Measurements from ENCODE around the gene OGN. TPM values are rescaled to one million over a fixed set of nuclear protein-coding genes. Genes with fewer than 3 reads are reported as not detected.
A peak's percentile ranks its signal among the peaks of the same experiment; 100 is the strongest.

The OGN gene
- total RNA-seq, 1 experiment from 2014 or later = not detected

DNA sequence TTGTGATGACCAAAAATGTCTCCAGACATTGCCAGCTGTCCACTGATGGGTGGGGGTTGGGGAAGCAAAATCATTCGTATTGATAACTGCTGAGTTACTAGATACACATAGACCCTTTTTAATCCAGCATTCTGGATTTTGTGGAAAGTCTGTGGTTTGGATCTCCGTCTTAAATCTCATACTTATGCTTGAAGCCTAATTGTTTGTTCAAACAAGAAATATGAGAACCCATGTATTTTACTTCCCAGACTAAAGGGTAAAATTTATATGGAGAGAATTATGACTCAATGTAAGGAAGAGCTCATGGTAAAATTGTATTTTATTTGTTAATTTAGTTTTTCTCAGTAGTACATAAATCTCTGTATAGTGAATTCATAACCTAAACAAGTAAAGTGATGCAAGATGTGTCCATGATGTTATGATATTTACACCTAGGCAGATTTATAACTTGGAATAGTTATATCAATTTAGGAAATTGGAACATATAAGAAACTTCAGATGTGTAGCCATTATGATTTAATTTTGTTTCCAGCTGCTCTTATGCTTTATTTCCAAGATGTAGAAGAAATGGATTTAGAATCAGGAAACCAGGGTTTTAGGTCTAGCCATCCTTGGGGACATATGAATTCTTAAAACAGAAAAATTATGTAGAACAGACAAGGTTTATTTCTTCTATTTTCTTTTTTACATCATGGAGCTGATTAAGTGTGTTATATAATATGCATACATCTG is 4.5 kb upstream of the OGN start:
- DNase-seq (ENCODE audit: low spot score) = no peak
- in situ Hi-C loops (cut with HindIII; ENCODE audit: low sequenced_read_pairs) = no loop called here

DNA sequence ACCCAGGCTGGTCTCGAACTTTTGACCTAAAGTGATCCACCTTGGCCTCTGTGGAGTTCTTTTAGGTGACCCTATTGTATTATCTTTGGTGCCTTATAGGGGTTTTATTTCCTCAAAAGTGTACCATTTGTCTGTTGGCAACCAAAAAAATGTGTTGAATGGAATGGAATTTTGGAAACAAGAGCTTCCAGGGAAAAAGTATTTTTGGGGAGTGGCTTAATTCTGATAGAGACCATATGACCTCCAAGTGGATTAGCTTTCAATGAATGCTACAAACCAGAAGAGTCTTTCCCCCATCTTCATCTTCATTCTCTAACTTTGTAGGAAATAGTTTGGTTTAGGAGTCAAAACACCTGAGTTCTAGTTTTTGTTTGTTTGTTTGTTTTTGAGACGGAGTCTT is 3.4 kb upstream of the OGN start:
- DNase-seq (ENCODE audit: low spot score) = no peak
- in situ Hi-C loops (cut with HindIII; ENCODE audit: low sequenced_read_pairs) = no loop called here

DNA sequence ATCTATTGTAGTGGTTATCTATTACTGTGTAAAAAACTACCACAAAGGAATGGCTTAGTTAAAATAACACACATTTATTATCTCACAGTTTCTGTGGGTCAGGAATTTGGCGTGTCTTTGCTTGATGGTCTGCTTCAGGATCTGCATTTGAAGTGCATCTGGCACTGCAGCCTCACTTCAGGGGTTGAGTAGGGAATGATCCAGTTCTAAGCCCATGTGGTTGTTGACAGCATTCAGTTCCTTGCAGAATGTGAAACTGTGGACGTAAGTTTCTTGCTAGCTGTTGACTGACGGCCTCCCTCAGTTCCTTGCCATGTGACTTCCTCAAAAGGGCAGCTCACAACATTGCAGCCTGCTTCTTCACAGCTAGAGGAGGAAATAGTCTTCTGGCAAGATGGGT is 2.1 kb upstream of the OGN start:
- in situ Hi-C loops (cut with HindIII; ENCODE audit: low sequenced_read_pairs) = no loop called here
- DNase-seq (ENCODE audit: low spot score) = no peak

DNA sequence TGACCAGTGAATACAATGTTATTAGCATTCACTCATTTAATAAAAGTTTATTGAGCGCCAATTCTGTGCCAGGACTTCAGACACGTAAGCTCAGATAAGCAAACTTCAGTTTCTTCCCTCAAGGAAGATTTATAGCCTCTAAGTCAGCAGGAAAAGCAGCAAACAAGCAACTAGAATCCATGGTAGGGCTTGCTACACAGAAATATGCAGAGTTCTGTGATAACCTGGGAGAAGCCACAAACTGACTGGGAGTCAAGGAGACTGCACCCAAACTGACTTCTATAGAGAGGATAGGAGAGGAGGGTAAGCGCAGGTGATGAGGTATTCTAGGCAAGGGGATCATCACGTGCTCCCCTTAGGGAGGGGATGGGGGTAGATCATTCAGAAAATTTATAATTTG is 1.4 kb upstream of the OGN start:
- in situ Hi-C loops (cut with HindIII; ENCODE audit: low sequenced_read_pairs) = no loop called here
- DNase-seq (ENCODE audit: low spot score) = no peak

DNA sequence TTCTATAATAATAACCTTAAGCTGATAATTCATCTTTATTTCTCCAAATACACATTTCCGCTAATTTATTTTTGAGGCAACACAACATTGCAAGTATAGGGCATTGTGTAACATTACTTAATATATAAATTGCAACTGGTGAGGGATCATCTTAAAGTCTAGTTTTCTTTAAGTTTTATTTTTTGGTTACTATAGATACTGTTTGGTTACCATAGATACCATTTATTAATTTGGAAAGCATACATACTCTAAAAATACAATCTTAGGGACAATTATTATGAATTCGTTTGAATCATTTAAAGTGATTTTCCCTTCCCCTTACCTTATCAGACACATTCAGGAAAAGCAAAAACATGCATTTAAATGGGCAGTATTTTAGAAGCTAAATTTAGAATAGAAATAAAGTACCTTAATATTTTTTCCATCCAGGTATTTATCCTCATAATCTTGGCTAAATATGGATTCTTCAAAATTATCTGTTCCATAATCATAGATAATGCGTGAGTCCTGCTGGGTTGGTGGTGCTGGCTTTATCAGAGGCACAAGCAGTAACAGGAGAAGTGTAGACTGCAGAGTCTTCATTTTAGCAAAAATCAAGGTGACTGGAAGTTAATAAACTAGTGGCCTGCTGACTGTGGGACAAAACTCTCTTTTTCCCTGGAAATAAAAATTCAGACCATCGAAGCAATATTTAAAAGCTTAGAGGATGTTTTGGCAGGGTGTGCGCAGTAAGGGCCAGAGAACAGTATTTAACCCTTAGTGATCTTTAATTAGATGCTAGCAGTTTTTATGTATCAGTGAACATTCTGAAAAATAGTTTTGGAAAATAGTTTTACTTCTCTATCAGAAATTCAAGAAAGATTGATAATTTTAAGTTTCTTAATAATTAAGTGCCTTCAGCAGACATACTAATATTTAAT is 1.3 kb downstream of the OGN start:
- in situ Hi-C loops (cut with HindIII; ENCODE audit: low sequenced_read_pairs) = no loop called here
- DNase-seq (ENCODE audit: low spot score) = no peak

DNA sequence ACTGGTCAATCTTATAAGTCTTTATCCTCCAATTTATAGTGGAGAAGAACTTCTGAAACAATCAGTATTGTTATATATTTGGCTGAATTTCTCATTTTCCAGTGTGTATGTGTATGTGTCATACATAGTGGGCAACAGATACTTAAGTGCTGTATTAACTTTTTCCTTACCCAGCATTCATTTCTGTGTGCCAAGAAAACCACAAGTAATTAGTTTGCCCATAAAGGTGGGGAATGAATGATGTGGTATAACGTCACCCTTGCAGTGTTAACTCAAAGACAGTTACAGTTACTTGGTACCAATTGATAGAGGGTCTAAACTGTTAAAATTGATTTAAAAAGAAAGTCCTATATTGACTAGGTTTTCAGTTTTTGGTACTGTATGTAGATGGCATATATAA is 2.0 kb downstream of the OGN start:
- in situ Hi-C loops (cut with HindIII; ENCODE audit: low sequenced_read_pairs) = no loop called here

DNA sequence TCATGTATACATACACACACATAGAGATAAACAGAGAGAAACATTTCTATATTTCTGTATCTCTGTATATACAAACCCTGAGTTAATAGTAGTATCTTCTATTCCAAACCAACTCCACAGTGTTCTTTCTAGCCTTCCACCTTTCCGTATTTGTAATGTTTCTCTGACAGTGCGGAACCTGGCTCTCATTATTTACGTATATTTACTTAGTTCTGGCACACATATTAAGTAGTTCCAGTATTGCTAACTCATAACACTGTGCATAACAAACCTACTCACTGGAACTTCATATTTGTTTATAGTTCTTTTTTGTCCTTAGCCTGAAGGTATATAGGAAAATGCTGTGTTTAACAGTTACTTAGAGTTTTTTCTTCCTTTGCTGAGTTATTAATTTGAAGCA is 6.5 kb downstream of the OGN start:
- no peak for DNase-seq (ENCODE audit: low spot score)
- in situ Hi-C loops (cut with HindIII; ENCODE audit: low sequenced_read_pairs) = no loop called here

More for the DNA sequence above, 2.0 kb downstream of the OGN start:
- DNase-seq (ENCODE audit: low spot score) = no peak

DNA sequence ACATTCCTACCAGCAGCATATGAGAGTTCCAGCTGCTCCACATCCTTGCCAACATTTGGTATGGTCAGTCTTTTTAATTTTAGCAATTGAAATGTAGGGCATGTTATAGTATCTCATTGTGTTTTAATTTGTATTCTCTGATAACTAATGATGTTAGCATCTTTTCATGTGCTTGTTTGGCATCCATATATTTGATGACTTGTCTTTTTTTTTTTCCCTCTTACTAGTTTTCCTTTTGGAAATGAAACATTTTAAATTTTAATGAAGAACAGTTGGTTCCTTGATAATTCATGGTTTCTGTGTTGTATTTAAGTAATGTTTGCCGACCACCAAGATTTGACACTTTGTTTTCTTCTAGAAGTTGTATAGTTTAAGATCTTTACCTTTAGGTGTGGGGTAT is 8.8 kb downstream of the OGN start:
- in situ Hi-C loops (cut with HindIII; ENCODE audit: low sequenced_read_pairs) = no loop called here
- DNase-seq (ENCODE audit: low spot score) = no peak

DNA sequence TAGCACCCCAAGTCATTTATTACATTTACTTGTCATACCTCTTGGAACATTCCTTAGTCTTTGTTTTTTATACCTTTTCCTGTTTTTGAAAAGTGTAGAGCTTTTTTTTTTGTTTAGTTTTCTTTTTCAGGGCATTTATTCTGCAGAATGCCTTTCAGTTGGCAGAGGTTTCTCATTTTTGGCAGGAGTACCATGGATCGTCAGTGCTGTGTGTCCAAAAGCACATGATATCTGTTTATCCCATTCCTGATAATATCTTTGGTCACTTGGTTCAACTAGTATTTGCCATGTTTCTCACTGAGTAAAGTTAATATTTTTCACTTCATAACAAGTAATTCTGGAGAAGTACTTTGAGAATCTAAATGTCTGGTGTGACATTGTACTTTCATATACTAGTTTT is 10.7 kb downstream of the OGN start:
- DNase-seq (ENCODE audit: low spot score) = peak; percentile 8
- in situ Hi-C loops (cut with HindIII; ENCODE audit: low sequenced_read_pairs) = no loop called here

DNA sequence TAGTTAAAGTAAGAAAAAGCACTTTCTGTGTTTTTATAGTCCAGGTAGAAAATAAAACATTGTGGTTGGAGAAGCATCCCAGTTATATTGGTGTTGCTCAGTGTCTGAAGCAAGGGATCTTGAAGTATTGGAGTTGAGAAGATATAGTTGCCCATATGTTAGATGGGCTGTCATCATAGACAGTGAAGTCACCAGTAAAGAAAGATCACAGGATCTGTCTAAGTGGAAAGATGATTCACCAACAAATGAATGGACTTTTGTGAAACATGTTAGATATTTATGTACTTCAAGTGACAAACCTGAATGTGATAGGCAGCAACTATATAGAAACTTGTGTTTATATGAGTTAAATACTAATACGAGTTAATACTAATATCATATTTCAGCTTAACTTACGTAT is 11.7 kb downstream of the OGN start:
- in situ Hi-C loops (cut with HindIII; ENCODE audit: low sequenced_read_pairs) = no loop called here
- DNase-seq (ENCODE audit: low spot score) = no peak

DNA sequence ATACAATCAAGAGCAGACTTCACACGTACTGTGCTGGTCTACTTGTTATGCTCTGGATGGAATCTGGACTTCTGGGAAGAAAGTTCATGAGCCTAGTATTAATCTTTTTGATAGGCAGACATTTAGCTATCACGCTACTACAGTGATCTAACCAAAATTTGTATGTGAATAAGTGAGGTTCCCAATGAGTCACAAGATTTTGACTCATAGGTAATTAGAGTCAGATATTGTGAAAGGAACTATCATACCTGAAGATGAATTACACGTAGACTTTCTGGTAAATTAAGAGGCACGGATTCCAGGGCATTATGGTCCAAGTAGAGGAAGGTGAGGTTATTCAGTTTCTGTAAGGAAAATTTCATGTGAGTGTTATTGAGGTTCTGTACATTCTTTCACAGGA is 18.4 kb downstream of the OGN start:
- DNase-seq (ENCODE audit: low spot score) = no peak

DNA sequence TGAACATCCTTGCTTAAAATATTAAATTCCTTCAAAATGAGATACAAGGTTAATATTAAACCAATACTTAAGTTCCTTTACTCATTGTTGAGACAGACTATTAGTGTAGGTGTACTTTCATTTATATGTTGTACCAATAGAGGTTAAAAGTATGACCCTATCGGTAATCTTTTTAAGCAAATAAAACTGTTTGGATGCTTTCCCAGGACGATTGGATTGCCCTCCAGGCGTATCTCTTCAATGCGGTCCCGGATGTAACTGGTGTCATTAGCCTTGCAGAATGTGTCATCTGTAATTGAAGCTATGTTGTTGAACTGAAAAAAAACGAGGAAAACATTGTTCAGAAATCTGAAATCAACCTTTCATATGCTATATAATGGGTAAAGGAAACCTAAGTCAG is 18.9 kb downstream of the OGN start:
- in situ Hi-C loops (cut with HindIII; ENCODE audit: low sequenced_read_pairs) = no loop called here

More for the DNA sequence above, 18.4 kb downstream of the OGN start:
- in situ Hi-C loops (cut with HindIII; ENCODE audit: low sequenced_read_pairs) = no loop called here

DNA sequence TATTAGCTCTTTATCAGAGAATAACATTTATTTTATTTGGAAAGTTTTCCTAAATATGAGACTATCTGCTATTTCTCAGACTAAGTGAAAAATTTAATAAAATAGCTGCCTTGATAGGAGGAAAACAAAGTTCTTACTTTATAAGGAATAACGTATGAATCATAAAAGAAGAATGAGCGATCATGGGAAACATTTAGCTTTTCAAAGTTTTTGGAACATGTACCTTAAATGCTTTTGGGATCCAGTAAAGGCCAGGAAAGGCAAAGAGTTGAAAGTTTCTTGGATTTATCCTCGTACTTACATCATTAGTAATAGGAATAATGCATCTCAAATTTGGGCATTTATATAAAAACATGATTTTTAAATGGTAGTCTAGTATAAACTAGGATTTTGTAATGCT is 19.4 kb downstream of the OGN start:
- in situ Hi-C loops (cut with HindIII; ENCODE audit: low sequenced_read_pairs) = no loop called here
- DNase-seq (ENCODE audit: low spot score) = no peak

More for the DNA sequence above, 18.9 kb downstream of the OGN start:
- DNase-seq (ENCODE audit: low spot score) = no peak

DNA sequence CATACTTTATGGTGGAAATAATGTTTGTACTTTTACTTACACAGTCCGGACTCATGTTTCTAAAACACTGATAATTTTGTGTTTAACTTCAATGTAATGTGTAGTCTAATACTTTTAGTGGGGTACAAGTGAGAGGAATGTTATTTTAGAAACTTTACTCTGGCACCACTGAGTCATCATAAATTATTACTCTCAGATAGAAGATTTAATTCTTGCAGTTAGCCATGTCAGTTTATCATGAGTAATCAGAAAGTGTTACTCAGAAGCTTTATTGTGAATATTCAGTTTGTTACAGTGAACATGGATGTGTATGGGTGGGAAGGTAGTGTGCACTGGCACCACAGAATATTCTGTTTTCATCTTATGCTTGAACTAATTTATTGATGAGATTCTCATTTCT is 20.0 kb downstream of the OGN start:
- in situ Hi-C loops (cut with HindIII; ENCODE audit: low sequenced_read_pairs) = no loop called here
- no peak for DNase-seq (ENCODE audit: low spot score)

DNA sequence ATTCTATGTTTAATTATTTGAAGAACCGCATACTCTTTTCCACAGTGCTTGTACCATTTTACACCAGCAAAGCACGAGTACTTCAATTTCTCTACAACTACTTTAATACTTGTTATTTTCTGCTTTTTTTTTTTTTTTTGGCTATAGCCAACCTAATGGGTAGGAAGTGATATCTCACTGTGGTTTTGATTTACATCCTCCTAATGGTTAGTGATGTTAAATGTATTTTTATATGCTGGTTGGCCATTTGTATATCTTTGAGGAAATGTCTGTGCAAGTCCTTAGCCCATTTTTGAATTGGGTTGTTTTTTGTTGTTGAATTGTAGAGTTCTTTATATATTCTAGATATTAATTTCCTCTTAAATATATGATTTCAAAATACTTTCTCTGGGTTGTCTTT is 22.6 kb downstream of the OGN start:
- no peak for DNase-seq (ENCODE audit: low spot score)
- in situ Hi-C loops (cut with HindIII; ENCODE audit: low sequenced_read_pairs) = no loop called here

DNA sequence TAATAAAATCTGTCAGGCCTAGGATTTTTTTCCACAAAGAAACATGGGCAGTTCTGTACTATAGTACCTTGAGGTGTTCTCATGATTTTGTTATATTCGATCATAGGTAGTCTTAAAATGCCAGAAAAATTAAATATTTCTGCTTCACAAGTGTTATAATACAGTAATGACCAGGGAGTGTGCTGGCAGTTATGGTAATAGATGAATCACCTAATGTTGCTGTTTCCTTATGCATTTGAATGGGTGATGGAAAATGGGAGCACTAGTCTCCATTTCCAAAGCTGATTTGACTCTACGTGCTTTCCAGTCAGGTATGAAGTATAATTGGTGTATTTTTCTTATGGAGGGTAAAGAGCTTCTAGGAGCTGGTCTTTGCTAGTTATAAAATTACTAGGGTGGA is 23.8 kb downstream of the OGN start:
- in situ Hi-C loops (cut with HindIII; ENCODE audit: low sequenced_read_pairs) = no loop called here
- no peak for DNase-seq (ENCODE audit: low spot score)

DNA sequence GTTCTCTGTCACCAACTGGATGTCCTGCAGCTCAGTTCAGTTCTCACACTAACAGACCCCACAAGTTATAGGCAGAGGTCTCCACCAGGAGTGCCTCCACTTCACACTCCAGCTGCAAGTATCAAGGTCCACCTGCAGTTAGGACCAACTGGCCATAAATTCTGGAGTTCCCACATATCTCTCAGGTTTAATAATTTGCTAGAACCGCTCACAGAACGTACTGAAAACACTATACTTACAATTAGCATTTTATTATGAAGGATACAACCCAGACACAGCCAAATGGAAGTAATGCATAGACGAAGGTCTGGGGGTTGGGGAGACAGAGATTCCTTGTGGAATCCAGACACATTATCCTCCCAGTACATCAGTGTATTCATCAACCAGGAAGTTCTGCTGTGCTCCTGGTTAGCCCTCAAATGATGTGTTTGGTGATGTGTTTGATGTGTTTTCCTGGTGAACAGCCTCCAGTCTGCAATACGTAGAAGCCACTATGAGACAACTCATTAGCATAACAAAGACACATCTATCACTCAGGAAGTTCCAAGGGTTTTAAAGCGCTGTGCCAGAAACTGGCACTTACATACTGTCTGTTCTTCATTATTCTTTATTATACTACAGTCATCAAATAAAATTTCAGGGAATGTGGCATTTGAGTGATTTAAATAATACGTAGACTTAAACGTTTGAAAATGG is 25.4 kb downstream of the OGN start:
- no peak for DNase-seq (ENCODE audit: low spot score)
- in situ Hi-C loops (cut with HindIII; ENCODE audit: low sequenced_read_pairs) = no loop called here

DNA sequence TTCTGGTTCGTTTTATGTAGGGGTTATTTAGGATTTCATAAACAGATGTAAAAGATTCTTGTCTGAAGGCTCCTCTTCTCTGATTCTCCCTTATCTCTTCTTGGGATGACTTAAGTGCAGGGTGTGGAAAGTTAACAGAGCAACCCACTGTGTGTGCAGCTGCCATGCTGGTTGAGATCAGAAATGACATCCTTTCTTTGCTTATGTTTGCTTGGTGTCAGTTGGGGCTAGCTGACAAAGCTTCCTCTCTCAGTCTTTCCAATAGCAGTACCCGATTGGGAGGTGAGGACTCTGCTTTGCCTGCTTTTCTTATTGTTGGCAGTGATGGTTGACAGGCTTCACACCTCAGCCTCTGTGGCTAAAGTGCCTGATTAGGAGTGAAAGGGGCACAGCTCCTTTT is 26.5 kb downstream of the OGN start:
- DNase-seq (ENCODE audit: low spot score) = no peak
- in situ Hi-C loops (cut with HindIII; ENCODE audit: low sequenced_read_pairs) = no loop called here

DNA sequence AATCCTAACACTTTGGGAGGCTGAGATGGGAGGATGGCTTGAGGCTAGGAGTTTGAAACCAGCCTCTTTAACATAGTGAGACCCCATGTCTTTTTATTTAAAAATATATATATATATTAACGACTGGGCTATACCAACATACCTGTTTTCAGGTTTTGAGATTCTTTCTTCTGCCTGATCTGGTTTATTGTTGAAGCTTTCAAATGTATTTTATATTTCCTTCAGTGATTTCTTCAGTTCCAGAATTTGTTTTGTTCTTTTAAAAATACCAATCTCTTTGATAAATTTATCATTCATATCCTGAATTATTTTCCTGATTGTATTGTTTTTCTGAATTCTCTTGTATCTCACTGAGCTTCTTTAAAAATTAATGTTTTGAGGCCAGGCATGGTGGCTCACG is 31.2 kb downstream of the OGN start:
- in situ Hi-C loops (cut with HindIII; ENCODE audit: low sequenced_read_pairs) = no loop called here
- DNase-seq (ENCODE audit: low spot score) = no peak

DNA sequence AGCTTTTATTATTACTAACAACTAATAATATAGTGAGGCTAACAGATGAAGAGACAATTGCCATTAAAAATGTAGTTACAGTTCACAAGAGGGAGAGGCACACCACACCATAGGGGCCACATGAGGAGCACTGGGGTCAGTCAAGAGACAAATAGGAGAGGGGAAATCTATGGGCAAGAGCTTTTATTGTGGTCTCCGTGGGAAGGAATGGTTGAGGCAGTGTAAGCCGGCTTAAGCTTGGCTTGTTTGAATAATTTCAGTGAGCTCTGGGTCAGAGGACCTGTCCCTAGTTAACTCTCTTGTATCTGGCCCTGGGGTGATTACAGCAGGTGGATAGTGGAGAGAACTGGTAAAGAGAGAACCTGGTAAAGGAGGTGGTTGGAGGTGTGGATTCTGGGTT is 35.3 kb downstream of the OGN start:
- in situ Hi-C loops (cut with HindIII; ENCODE audit: low sequenced_read_pairs) = no loop called here
- no peak for DNase-seq (ENCODE audit: low spot score)

All from G401 (cell line).